PC-3 (cell line): ENCODE results near the gene EMB. TPM values are rescaled to one million over a fixed set of nuclear protein-coding genes. Genes with fewer than 3 reads are reported as not detected.
"Not testable (repeated sequence)": the region's sequence is repeated elsewhere in the genome, so short reads cannot be mapped to it uniquely, and the experiment has no call there.

Experiments used
- ATAC-seq: fragments of 200-7000 bp; cut with Tn5 transposase; 2 replicates; pipeline ENCODE4 v1.9.1; 2020; ENCODE audit warnings: mild to moderate bottlenecking, moderate library complexity
- BruUV-seq: library from RNA; stranded (reverse); fragments of 400-500 nt; replicated peaks from 2 replicates; lab custom pipeline; 2021; lab: Mats Ljungman, UMichigan
- CTCF ChIA-PET: fragments of 300-600 bp; sonication (Branson Sonifier 250); formaldehyde crosslinking; loops from one replicate; lab custom pipeline; 2022; ENCODE audit warnings: antibody characterized with exemption; lab: Charles Lee
- POLR2A ChIA-PET: fragments of 300-600 bp; sonication (Branson Sonifier 250); formaldehyde crosslinking; loops from one replicate; lab custom pipeline; 2022; ENCODE audit warnings: antibody characterized with exemption; ENCODE audit not compliant: unreplicated experiment; lab: Charles Lee
- DNase-seq: peaks from one replicate; pipeline ENCODE4 v3.0.0-alpha.2; 2015
- H2AFZ ChIP-seq: fragments of 300-600 bp; sonication (generic); 2 replicates; pipeline ENCODE4 v1.6.0; 2016; ENCODE audit warnings: antibody characterized with exemption, low read length
- H3F3A ChIP-seq: fragments of 300-600 bp; sonication (generic); one replicate; pipeline ENCODE4 v1.6.0; 2017; ENCODE audit warnings: antibody characterized with exemption, low read length, control low read depth, mild to moderate bottlenecking; ENCODE audit not compliant: unreplicated experiment
- H3K27ac ChIP-seq: fragments of 300-600 bp; sonication (generic); 2 replicates; pipeline ENCODE4 v1.5.1; 2016; ENCODE audit warnings: mild to moderate bottlenecking, low read length
- H3K27me3 ChIP-seq: fragments of 300-600 bp; sonication (generic); 2 replicates; pipeline ENCODE4 v1.6.1; 2016; ENCODE audit warnings: low read length, mixed read lengths
- H3K36me3 ChIP-seq: fragments of 300-600 bp; sonication (generic); 2 replicates; pipeline ENCODE4 v1.6.1; 2016; ENCODE audit warnings: low read depth, mixed run types, low read length, mixed read lengths
- H3K4me1 ChIP-seq: fragments of 300-600 bp; sonication (generic); 2 replicates; pipeline ENCODE4 v1.5.1; 2016; ENCODE audit warnings: low read length; ENCODE audit not compliant: insufficient read depth
- H3K4me2 ChIP-seq: fragments of 300-600 bp; sonication (generic); 2 replicates; pipeline ENCODE4 v1.6.0; 2016; ENCODE audit warnings: low read length
- H3K4me3 ChIP-seq: fragments of 300-600 bp; sonication (generic); 2 replicates; pipeline ENCODE4 v1.5.1; 2016; ENCODE audit warnings: mild to moderate bottlenecking, low read length, mixed read lengths
- H3K79me2 ChIP-seq: fragments of 300-600 bp; sonication (generic); 2 replicates; pipeline ENCODE4 v1.6.1; 2017; ENCODE audit warnings: low read length, mixed read lengths
- H3K9ac ChIP-seq: fragments of 300-600 bp; sonication (generic); 2 replicates; pipeline ENCODE4 v1.6.0; 2016; ENCODE audit warnings: mild to moderate bottlenecking, low read length
- H3K9me2 ChIP-seq: fragments of 300-600 bp; sonication (generic); replicated peaks from 2 replicates; pipeline ENCODE4 v1.6.1; 2016; ENCODE audit warnings: mixed run types, low read length, mixed read lengths
- H3K9me3 ChIP-seq: fragments of 300-600 bp; sonication (generic); 2 replicates; pipeline ENCODE4 v1.6.1; 2016; ENCODE audit warnings: low read length, mixed read lengths
- H4K20me1 ChIP-seq: fragments of 300-600 bp; sonication (generic); 2 replicates; pipeline ENCODE4 v1.6.1; 2016; ENCODE audit warnings: low read length, mixed read lengths
- CTCF ChIP-seq: fragments of 300-600 bp; sonication (generic); conservative IDR thresholded peaks from 2 replicates; pipeline ENCODE4 v1.5.1; 2017; ENCODE audit warnings: antibody characterized with exemption, low read depth, mild to moderate bottlenecking, low read length
- EZH2 ChIP-seq: fragments of 300-600 bp; sonication (generic); IDR thresholded peaks from one replicate; pipeline ENCODE4 v1.6.1; 2017; ENCODE audit warnings: antibody characterized with exemption, mild to moderate bottlenecking, low read length; ENCODE audit not compliant: unreplicated experiment
- EZH2phosphoT487 ChIP-seq: fragments of 300-600 bp; sonication (generic); IDR thresholded peaks from 2 replicates; pipeline ENCODE4 v1.6.1; 2018; ENCODE audit warnings: mild to moderate bottlenecking, antibody characterized with exemption, low read length, borderline replicate concordance
- intact Hi-C: fragments of 100-400 bp; cut with micrococcal nuclease; formaldehyde crosslinking; loops from 2 replicates; pipeline ENCODE4 v1.9.0; 2023
- total RNA-seq: library from RNA; depleted of rRNA; stranded (reverse); fragments of >200 nt; gene quantifications from 2 replicates; pipeline ENCODE4 v1.2.3, GENCODE V29; 2014

Gene EMB
- total RNA-seq, 1 experiment from 2014 or later: 5.4 TPM

- H3K9me3 ChIP-seq: no peaks in the 10 kb centered on the region
- ChIA-PET CTCF (no interaction called here), POLR2A (no interaction called here)
- ATAC-seq (no peak), DNase-seq (no peak)
- H3K27me3 ChIP-seq: no peaks in the 10 kb centered on the region
- H3K79me2 ChIP-seq: no peaks in the 10 kb centered on the region
- no peak overlapping the region for H3K4me3 ChIP-seq
- no peak overlapping the region for H2AFZ ChIP-seq
- no peaks in the 10 kb centered on the region for H3K9me2 ChIP-seq
- H3K4me2 ChIP-seq: no peak overlapping the region
- no peaks in the 10 kb centered on the region for H3F3A ChIP-seq
- intact Hi-C loops: no loop called here
- no peaks in the 10 kb centered on the region for H3K36me3 ChIP-seq
- H4K20me1 ChIP-seq: no peaks in the 10 kb centered on the region
- no TSS peak for BruUV-seq
- H3K9ac ChIP-seq: no peak overlapping the region
- no peak overlapping the region for H3K27ac ChIP-seq
- TF ChIP-seq EZH2 (no peak), EZH2phosphoT487 (no peak), CTCF (no peak)
- no peaks in the 10 kb centered on the region for H3K4me1 ChIP-seq
Observed at GRCh38 chr5:50401336-50401735, 39.8 kb downstream of the EMB start.

- H2AFZ ChIP-seq, BruUV-seq, H4K20me1 ChIP-seq, H3K4me3 ChIP-seq, H3K9ac ChIP-seq, H3K79me2 ChIP-seq, H3K27ac ChIP-seq, H3K9me2 ChIP-seq, H3K27me3 ChIP-seq, H3K9me3 ChIP-seq, intact Hi-C loops, H3K4me1 ChIP-seq, H3F3A ChIP-seq, H3K36me3 ChIP-seq, POLR2A ChIA-PET, CTCF ChIA-PET: not testable (repeated sequence)
- DNase-seq: peak; percentile 77
- 0 out of 2 replicates have a peak overlapping the region, but pooled peaks have one; percentile 34 for H3K4me2 ChIP-seq
- peak; percentile 95 for ATAC-seq
Observed at GRCh38 chr5:50393925-50394609, 47.0 kb downstream of the EMB start.

GRCh38 chr5:50392289-50392688 lies 48.8 kb downstream of the EMB start:
- intact Hi-C loops, H3K4me3 ChIP-seq, H2AFZ ChIP-seq, H3K4me1 ChIP-seq, H3K9ac ChIP-seq, H3F3A ChIP-seq, H3K9me2 ChIP-seq, H3K4me2 ChIP-seq, POLR2A ChIA-PET, CTCF ChIA-PET, H4K20me1 ChIP-seq, ATAC-seq, DNase-seq, H3K79me2 ChIP-seq, H3K27me3 ChIP-seq, H3K36me3 ChIP-seq, BruUV-seq, H3K27ac ChIP-seq, H3K9me3 ChIP-seq: not testable (repeated sequence)

- H3K27me3 ChIP-seq, H3K27ac ChIP-seq, H3K4me2 ChIP-seq, intact Hi-C loops, DNase-seq, H3K79me2 ChIP-seq, H3K9me3 ChIP-seq, H3F3A ChIP-seq, H3K9me2 ChIP-seq, H4K20me1 ChIP-seq, H2AFZ ChIP-seq, H3K4me1 ChIP-seq, ATAC-seq, CTCF ChIA-PET, H3K36me3 ChIP-seq, BruUV-seq, H3K9ac ChIP-seq, POLR2A ChIA-PET, H3K4me3 ChIP-seq: not testable (repeated sequence)
Observed at GRCh38 chr5:50384381-50384780, 56.7 kb downstream of the EMB start.

GRCh38 chr5:50376696-50377095 lies 64.4 kb downstream of the EMB start:
- intact Hi-C loops, ATAC-seq, H3K9ac ChIP-seq, H3K4me3 ChIP-seq, H3K4me2 ChIP-seq, H4K20me1 ChIP-seq, H3K36me3 ChIP-seq, H3K27ac ChIP-seq, POLR2A ChIA-PET, H3F3A ChIP-seq, BruUV-seq, H3K79me2 ChIP-seq, DNase-seq, H3K27me3 ChIP-seq, H3K9me3 ChIP-seq, CTCF ChIA-PET, H3K9me2 ChIP-seq, H2AFZ ChIP-seq, H3K4me1 ChIP-seq: not testable (repeated sequence)
